ENCODE data around the gene YIPF5.

YIPF5 gene

GRCh38 chr5:144122081-144122480 is 48.4 kb downstream of the YIPF5 start:
- DNase-seq = no peak

- no peak for DNase-seq
Measured at GRCh38 chr5:144121577-144121976, 48.9 kb downstream of the YIPF5 start.

- DNase-seq = no peak
Measured at GRCh38 chr5:144120661-144121180, 49.7 kb downstream of the YIPF5 start.

- DNase-seq = no peak
Measured at GRCh38 chr5:144117412-144117811, 53.0 kb downstream of the YIPF5 start.

- no peak for DNase-seq
Measured at GRCh38 chr5:144114571-144114970, 55.9 kb downstream of the YIPF5 start.
